Midbrain (tissue), 1 donor: Measurements from ENCODE around the gene ADGRG1.

Source experiments
- DNase-seq: peaks from one replicate; lab custom pipeline; 2025; lab: John Stamatoyannopoulos, UW

ADGRG1 gene

DNA sequence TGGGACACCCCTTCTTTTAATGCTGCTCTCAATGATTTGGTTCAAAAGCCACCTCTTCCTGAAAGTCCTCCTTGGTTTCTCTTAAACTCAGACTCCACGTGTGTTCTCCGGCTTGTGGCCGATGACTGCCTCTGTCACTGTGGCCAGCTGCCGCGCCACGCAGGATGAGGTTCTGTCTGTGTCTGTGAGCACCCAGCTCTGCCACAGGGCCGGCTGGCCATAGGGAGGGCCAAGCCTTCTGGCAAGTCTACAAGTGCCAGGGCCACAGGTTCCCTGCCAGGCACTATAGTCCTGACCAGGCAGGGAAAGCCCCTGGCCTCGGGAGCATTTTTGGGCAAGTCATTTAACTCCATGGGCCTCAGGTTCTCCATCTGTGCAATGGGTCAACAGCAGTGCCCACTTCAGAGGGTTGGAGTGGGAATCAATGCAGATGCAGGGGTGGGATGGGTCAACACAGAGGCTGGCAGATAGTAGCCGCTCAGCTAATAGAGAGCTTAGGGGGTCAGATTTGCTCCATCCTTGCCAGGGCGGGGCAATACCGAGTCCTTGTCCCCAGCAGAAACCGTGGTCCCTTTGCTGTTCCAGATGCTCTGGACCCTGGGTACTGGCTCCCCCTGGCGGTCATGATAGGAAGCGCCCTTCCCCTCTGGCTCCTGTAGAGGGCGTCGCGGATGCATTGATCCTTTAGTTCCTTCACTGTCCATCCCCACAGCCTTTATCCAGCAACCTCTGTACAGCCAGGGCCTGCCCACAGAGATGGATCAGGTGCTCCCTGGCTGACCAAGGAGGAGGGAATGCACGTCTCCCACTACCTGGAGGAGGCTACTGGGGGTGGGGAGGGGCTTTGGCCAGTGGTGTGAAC, 20.4 kb downstream of the ADGRG1 start:
- peak; percentile 84 for DNase-seq

DNA sequence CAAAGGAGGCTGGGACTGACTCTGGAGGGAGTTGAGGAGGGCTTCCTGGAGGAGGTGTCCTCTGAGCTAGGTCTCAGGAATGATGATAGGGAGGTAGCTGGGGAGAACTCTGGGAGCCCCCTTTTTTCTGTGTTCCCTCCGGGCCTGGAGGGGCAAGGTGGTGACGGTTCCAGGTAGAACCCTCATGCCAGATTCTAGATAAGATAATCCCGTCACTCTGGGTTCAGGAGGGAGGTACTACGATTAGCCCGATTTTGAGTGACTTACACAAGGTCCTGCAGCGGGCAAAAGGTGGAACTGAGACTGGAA, 21.0 kb downstream of the ADGRG1 start:
- no peak for DNase-seq

DNA sequence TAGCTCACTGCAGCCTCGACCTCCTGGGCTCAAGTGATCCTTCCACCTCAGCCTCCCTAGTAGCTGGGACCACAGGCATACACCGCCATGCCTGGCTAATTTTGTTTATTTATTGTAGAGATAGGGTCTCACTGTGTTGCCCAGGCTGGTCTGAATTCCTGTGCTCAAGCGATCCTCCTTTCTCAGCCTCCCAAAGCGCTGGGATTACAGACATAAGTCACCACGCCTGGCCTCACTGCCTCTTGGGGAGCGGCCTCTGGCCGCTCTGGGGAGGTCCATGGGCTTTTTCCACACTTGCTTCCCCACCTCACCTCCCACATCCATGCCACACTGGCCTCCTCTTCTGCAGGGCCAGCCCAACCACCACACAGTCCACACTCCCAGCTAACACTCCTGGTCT, 21.4 kb downstream of the ADGRG1 start:
- no peak for DNase-seq

DNA sequence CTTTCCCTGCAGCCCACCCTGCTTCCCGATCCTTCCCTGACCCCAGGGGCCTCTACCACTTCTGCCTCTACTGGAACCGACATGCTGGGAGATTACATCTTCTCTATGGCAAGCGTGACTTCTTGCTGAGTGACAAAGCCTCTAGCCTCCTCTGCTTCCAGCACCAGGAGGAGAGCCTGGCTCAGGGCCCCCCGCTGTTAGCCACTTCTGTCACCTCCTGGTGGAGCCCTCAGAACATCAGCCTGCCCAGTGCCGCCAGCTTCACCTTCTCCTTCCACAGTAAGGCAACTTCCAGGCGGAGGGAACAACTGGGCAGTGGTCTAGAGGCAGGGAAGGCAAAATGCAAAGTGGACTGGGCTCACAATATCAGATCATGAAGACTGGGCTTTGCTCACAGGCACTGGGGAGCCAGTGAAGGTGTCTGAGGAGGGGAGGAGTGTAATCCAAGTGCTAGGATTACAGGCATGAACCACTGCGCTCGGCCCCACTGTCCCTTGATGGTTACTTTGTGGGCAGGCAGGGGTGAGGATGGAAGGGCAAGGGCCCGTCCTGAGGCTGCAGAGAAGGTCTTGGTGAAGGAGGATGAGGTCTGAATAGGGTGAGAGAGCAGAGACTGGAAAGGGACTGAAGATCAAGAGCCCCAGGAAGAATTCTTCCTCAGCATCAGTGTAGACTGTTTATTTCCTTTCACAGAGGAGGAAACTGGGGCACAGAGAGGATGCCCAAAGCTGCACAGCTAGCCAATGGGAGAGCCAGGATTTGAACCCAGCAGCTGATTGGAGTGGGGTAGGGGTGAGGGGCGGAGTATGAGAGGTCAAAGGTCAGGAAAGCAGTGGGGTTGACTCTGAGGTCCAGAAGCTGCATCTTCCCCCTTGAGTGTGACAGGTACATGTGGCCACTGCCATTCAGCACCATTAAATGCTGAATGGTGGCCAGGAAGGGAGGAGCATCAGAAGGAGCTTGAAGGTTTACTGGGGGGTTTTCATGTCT, 23.2 kb downstream of the ADGRG1 start:
- DNase-seq = no peak

DNA sequence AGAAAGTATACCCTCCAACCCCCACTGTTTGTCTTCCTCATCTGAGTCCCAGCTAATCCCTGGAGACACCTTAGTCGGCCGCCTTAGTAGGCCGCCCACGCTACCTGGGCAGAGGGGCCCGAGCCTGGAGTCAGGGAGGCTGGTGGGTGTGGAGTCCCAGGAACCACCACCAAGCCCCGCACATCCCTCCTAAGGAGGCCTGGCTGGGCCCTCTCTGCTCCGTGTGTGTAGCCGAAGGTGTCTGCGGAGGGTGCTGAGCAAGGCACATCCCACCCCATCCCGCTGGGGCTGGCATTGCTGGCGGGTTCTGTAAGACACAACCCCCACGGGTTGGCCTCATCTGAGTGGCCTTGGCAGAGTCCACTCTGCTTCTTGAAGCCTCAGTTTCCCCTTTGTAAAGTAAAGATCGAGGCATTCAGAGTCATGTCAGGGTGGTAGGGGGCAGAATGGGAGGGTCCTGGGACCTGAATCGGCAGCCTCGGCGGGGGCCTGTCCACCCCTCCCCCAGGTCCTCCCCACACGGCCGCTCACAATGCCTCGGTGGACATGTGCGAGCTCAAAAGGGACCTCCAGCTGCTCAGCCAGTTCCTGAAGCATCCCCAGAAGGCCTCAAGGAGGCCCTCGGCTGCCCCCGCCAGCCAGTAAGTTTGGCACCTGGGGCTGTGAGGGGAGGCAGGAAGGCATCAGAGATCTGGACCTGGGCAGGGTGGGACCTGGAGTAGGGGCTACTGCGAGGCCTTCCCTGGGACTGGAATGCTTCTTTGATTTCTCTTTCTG, 24.5 kb downstream of the ADGRG1 start:
- DNase-seq = no peak

DNA sequence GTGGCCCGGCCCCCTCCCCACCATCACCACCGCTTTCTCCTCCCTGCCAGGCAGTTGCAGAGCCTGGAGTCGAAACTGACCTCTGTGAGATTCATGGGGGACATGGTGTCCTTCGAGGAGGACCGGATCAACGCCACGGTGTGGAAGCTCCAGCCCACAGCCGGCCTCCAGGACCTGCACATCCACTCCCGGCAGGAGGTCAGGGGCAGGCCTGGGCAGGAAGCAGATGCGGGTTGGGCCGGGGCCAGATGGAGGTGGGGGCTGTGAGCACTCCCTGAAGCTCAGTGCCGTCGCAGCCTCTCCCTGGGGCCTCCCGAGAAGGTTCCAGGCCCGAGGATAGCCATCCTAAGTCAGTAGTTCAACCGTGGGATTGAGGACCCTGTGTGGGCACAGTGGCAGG, 25.5 kb downstream of the ADGRG1 start:
- no peak for DNase-seq

DNA sequence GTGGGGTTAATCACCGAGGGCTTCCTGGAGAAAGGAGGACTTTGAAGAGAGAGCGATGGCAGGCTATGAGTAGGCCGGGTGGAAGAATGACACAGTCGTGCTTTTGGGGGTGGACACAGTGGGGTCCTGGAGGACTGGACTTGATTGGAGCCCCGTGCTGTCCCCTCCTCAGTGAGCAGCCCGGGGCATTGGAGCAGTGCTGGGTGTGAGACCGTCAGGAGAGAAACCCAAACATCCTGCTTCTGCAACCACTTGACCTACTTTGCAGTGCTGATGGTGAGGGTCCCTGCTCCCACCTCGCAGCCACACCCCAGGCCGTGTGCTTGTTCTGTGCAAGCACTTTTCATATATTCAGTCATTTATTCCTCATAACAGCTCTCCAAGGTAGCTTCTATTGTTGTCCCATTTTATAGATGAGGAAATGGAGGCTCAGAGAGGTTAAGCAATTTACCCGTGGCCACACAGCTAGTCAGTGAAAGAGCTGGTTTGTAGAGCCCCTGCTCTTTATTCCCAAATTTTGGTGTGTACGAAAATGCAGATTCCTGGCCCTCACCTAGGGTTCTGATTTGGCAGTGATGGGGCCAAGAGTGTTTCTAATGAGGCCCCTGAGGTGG, 28.0 kb downstream of the ADGRG1 start:
- DNase-seq = no peak

DNA sequence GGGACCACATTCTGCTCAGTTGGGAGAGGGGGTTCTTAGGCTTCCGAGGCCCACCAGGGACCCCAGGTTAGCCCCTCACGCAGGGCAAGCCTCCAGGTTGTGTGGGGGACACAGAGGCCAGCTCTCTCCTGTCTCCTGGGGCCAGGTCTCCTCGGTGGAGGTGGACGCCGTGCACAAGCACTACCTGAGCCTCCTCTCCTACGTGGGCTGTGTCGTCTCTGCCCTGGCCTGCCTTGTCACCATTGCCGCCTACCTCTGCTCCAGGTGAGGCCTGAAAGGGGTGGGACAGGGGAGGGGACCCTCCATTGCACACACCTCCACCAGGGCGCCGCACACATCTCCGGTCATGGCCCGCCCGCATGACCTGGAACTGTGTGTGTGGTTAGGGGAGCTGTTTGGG, 28.8 kb downstream of the ADGRG1 start:
- DNase-seq = no peak

DNA sequence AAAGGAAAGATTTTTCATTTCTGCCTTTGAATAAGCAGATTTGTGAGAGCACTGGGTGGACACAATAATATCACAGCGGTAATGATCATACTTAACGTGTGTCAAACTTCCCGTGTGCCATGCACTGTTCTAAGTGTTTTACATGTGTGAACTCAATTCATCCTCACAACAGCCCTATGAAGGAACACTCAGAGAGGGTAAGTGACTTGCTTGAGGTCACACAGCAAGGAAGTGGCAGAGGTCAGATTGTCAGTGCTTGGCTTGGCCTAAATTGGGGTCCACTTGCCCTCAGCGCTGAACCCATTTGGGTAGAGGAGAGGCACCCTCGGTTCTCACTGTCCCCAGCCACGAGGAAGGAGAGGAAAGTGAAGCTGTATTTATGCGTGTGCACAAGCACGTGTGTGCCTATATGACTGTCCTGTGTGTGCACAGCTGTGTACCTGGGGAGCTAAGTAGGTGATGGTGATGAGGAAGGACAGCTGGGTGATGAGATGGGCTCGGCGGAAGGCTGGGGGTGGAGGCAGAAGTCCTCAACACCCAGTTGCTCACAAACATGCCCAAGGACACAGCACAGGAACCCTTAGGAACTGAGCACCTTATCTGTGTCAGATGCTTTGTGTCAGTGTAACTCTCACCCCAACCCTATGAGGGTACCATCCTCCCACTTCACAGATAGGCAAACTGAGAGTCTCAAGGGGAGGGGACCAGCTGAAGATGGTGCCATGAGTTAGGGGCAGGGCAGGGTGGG, 29.9 kb downstream of the ADGRG1 start:
- no peak for DNase-seq

DNA sequence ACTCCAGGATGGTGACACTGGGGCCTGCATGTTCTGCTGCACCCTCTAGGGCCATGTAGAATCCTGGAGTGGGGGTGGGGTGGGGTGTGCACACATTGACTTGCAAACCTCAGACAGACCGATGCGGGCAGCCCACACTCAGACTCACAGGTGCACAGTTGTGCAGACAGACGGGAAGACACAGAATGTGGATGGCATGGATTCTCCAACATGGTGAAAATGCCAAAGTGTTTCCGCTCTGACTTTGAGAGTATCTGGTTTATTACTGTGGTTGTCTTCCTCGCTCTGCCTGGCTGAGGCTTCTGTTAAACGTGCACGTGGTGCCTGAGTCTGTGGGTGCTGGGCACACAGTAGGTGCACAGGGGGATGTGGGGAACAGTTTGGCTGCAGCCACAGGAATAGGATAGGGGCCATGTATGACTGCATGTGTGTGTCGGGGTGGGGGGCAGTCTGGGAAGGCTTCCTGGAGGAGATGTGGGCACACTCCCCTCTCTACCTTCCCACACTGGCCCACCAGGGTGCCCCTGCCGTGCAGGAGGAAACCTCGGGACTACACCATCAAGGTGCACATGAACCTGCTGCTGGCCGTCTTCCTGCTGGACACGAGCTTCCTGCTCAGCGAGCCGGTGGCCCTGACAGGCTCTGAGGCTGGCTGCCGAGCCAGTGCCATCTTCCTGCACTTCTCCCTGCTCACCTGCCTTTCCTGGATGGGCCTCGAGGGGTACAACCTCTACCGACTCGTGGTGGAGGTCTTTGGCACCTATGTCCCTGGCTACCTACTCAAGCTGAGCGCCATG, 30.6 kb downstream of the ADGRG1 start:
- no peak for DNase-seq

DNA sequence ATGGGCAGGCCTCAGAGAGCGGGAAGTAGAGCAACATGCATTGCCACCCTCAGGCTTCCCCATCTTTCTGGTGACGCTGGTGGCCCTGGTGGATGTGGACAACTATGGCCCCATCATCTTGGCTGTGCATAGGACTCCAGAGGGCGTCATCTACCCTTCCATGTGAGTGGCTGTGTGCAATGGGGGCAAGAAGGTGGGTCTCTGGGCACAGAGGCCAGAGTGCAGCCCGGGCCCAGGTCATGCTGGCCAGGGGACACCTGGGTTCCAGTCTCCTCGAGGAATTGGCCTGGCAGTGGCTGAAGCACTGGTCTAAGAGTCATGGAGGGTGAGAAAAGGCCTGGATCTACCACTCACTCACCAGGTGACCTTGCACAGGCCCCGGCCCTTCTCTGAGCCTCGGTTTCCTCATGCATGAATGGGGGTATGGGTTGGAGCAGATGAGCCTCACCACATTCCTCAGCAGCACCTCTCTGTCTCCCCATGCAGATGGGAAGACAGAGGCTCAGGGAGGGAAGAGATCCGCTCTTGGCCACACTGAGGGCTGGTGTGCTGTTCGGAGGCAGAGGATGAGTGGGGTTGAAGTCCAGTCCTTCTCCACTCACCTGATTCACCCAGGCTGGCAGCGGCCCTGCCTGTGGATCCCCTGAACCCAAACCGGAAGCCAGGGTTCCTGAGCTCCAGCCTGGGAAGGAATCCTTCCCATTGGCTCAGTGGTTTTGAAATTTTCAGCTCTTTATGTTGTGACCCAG, 32.5 kb downstream of the ADGRG1 start:
- DNase-seq = no peak

DNA sequence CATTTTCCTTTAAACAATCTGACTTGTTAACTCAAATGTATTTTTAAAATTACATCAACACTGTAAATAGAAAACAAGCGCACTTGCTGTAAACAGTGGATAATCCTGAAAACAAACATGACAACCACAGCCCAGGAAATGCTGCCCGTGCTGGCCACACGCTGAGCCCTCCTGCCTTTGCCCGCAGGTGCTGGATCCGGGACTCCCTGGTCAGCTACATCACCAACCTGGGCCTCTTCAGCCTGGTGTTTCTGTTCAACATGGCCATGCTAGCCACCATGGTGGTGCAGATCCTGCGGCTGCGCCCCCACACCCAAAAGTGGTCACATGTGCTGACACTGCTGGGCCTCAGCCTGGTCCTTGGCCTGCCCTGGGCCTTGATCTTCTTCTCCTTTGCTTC, 33.1 kb downstream of the ADGRG1 start:
- DNase-seq = no peak

DNA sequence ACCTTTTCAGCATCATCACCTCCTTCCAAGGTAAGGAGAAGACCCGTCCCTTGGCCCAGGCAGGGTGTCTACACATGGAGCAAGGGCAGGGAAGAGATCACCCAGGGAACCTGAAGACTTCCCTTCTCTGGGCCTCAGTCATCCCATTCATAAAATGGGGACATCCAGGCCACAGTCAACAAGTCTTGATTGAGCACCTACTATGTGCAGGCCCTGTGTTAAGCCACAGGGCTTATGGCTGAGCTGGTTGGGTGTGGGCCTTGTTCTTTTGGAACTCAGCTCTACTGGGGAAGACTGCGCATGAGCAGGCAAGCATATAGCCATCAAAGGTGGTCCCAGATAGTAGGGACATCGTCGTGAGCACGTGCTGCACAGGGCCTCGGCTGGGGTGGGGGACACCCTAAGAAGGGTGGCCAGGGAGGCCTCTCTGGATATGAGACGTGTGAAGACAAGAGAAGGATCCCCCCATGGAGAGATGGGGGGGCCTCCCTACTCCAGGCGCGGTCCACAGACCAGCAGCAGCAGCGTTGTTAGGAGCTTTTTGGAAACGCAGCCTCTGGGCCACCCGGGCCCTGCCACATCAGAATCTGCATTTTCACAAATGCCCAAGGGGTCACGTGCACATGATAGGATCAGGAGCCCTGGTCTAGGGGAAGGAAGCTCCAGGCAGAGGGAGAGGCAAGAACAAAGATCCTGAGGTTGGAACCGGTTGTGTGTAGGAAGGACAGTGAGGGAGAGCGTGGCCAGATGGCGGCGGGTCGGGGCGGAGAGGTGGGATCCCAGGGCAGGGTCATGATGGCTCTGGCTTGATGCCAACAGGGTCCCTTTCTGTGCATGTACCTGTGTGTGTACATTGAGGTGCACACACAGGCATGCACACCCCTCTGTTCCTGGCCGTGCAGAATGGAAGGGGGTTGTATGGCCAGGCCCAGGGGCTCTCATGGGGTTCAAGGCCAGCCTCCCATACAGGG, 33.8 kb downstream of the ADGRG1 start:
- no peak for DNase-seq

DNA sequence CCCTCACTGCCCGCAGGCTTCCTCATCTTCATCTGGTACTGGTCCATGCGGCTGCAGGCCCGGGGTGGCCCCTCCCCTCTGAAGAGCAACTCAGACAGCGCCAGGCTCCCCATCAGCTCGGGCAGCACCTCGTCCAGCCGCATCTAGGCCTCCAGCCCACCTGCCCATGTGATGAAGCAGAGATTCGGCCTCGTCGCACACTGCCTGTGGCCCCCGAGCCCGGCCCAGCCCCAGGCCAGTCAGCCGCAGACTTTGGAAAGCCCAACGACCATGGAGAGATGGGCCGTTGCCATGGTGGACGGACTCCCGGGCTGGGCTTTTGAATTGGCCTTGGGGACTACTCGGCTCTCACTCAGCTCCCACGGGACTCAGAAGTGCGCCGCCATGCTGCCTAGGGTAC, 35.0 kb downstream of the ADGRG1 start:
- DNase-seq = no peak

DNA sequence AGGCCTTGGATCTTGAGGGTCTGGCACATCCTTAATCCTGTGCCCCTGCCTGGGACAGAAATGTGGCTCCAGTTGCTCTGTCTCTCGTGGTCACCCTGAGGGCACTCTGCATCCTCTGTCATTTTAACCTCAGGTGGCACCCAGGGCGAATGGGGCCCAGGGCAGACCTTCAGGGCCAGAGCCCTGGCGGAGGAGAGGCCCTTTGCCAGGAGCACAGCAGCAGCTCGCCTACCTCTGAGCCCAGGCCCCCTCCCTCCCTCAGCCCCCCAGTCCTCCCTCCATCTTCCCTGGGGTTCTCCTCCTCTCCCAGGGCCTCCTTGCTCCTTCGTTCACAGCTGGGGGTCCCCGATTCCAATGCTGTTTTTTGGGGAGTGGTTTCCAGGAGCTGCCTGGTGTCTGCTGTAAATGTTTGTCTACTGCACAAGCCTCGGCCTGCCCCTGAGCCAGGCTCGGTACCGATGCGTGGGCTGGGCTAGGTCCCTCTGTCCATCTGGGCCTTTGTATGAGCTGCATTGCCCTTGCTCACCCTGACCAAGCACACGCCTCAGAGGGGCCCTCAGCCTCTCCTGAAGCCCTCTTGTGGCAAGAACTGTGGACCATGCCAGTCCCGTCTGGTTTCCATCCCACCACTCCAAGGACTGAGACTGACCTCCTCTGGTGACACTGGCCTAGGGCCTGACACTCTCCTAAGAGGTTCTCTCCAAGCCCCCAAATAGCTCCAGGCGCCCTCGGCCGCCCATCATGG, 35.7 kb downstream of the ADGRG1 start:
- no peak for DNase-seq

DNA sequence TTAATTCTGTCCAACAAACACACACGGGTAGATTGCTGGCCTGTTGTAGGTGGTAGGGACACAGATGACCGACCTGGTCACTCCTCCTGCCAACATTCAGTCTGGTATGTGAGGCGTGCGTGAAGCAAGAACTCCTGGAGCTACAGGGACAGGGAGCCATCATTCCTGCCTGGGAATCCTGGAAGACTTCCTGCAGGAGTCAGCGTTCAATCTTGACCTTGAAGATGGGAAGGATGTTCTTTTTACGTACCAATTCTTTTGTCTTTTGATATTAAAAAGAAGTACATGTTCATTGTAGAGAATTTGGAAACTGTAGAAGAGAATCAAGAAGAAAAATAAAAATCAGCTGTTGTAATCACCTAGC, 36.2 kb downstream of the ADGRG1 start:
- DNase-seq = no peak

DNA sequence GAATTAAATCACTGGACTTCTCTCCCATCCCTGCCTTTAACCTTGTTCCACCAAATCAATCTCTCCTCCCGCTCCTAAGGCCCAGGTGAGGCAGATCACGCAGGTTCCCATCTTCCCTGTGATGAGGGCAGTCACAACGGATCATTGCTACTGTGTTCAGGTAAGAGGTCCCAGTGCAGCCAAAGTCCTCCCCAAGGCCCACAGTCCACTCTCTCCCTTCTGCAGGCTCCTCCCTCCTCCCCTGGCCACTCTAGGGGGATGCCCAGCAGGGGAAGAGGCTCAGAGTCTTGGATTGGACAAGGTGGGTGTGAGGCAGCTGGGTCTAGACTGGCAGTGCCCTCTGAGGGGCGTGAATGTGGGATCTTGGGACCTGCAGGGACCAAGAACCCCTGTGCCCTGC, 37.1 kb downstream of the ADGRG1 start:
- DNase-seq = no peak
